Measurements from ENCODE around the gene HOXA2. TPM values are rescaled to one million over a fixed set of nuclear protein-coding genes. Genes with fewer than 3 reads are reported as not detected.

Gene HOXA2
- polyA plus RNA-seq, 1 donor from 2014 or later: not detected

- peak overlapping the region; percentile 20 to 96 (median 86) for H3K4me3 Mint-ChIP-seq
- peak overlapping the region in 2 of 3 donors; percentile 55 to 73 for H3K27ac Mint-ChIP-seq
- peaks cover 31% of the 10 kb centered on the region for H3K27me3 Mint-ChIP-seq
- H3K4me1 Mint-ChIP-seq: peaks cover 10 to 21% (median 12%) of the 10 kb centered on the region in 3 donors
- H3K36me3 Mint-ChIP-seq: peaks cover 3% of the 10 kb centered on the region
- H3K9me3 Mint-ChIP-seq: peaks cover 0 to 2% (median 0%) of the 10 kb centered on the region in 3 donors
Observed at GRCh38 chr7:27094304-27095049, 8.0 kb downstream of the HOXA2 start.

- Mint-ChIP-seq H3K9me3 (peaks cover 0 to 5% (median 2%) of the 10 kb centered on the region in 3 donors), H3K4me1 (peaks cover 12 to 14% (median 12%) of the 10 kb centered on the region in 3 donors), H3K4me3 (peak overlapping the region in 1 of 4 donors; percentile 80), H3K36me3 (peaks cover 5% of the 10 kb centered on the region), H3K27ac (peak overlapping the region in 1 of 3 donors; percentile 26), H3K27me3 (peaks cover 35% of the 10 kb centered on the region)
Observed at GRCh38 chr7:27093184-27093895, 9.1 kb downstream of the HOXA2 start.

- Mint-ChIP-seq H3K27me3 (peaks cover 37% of the 10 kb centered on the region), H3K27ac (peak overlapping the region in 1 of 3 donors; percentile 26), H3K4me1 (peaks cover 12 to 15% (median 12%) of the 10 kb centered on the region in 3 donors), H3K9me3 (peaks cover 0 to 5% (median 2%) of the 10 kb centered on the region in 3 donors), H3K36me3 (peaks cover 5% of the 10 kb centered on the region), H3K4me3 (peak overlapping the region in 1 of 4 donors; percentile 80)
Observed at GRCh38 chr7:27092819-27093110, 9.7 kb downstream of the HOXA2 start.

- H3K27me3 Mint-ChIP-seq: peaks cover 37% of the 10 kb centered on the region
- H3K4me1 Mint-ChIP-seq: peaks cover 7 to 18% (median 14%) of the 10 kb centered on the region in 3 donors
- H3K4me3 Mint-ChIP-seq: peak overlapping the region in 2 of 4 donors; percentile 19 to 80
- peaks cover 0 to 5% (median 2%) of the 10 kb centered on the region in 3 donors for H3K9me3 Mint-ChIP-seq
- peak overlapping the region in 2 of 3 donors; percentile 26 to 64 for H3K27ac Mint-ChIP-seq
- H3K36me3 Mint-ChIP-seq: peaks cover 5% of the 10 kb centered on the region
Observed at GRCh38 chr7:27091941-27092818, 10.3 kb downstream of the HOXA2 start.

- peaks cover 35% of the 10 kb centered on the region for H3K27me3 Mint-ChIP-seq
- peaks cover 5 to 16% (median 13%) of the 10 kb centered on the region in 3 donors for H3K4me1 Mint-ChIP-seq
- H3K36me3 Mint-ChIP-seq: peaks cover 5% of the 10 kb centered on the region
- H3K27ac Mint-ChIP-seq: no peak overlapping the region
- H3K4me3 Mint-ChIP-seq: peak overlapping the region in 1 of 4 donors; percentile 80
- peaks cover 0 to 5% (median 2%) of the 10 kb centered on the region in 3 donors for H3K9me3 Mint-ChIP-seq
Observed at GRCh38 chr7:27091105-27091504, 11.4 kb downstream of the HOXA2 start.

GRCh38 chr7:27088002-27088922 is 14.2 kb downstream of the HOXA2 start:
- H3K4me1 Mint-ChIP-seq: peaks cover 2 to 10% (median 9%) of the 10 kb centered on the region in 3 donors
- peaks cover 0 to 5% (median 0%) of the 10 kb centered on the region in 3 donors for H3K9me3 Mint-ChIP-seq
- H3K36me3 Mint-ChIP-seq: peaks cover 5% of the 10 kb centered on the region
- H3K27ac Mint-ChIP-seq: no peak overlapping the region
- H3K27me3 Mint-ChIP-seq: peaks cover 31% of the 10 kb centered on the region
- H3K4me3 Mint-ChIP-seq: peak overlapping the region in 3 of 4 donors; percentile 49 to 69 (median 68)

GRCh38 chr7:27083646-27084045 is 18.8 kb downstream of the HOXA2 start:
- H3K27ac Mint-ChIP-seq: no peak overlapping the region
- H3K36me3 Mint-ChIP-seq: peaks cover 2% of the 10 kb centered on the region
- H3K9me3 Mint-ChIP-seq: no peaks in the 10 kb centered on the region
- peaks cover 5 to 14% (median 7%) of the 10 kb centered on the region in 3 donors for H3K4me1 Mint-ChIP-seq
- no peak overlapping the region for H3K4me3 Mint-ChIP-seq
- peaks cover 12% of the 10 kb centered on the region for H3K27me3 Mint-ChIP-seq

- Mint-ChIP-seq H3K4me1 (peaks cover 0 to 6% (median 5%) of the 10 kb centered on the region in 3 donors), H3K36me3 (peaks cover 2% of the 10 kb centered on the region), H3K4me3 (no peak overlapping the region), H3K9me3 (no peaks in the 10 kb centered on the region), H3K27me3 (no peaks in the 10 kb centered on the region), H3K27ac (no peak overlapping the region)
Observed at GRCh38 chr7:27082171-27082570, 20.3 kb downstream of the HOXA2 start.

- no peak overlapping the region for H3K4me3 Mint-ChIP-seq
Observed at GRCh38 chr7:27080844-27081436, 21.5 kb downstream of the HOXA2 start.

GRCh38 chr7:27079234-27079975 is 23.1 kb downstream of the HOXA2 start:
- H3K27ac Mint-ChIP-seq: no peak overlapping the region
- peaks cover 0 to 6% (median 5%) of the 10 kb centered on the region in 3 donors for H3K4me1 Mint-ChIP-seq

More at GRCh38 chr7:27080844-27081436, 21.5 kb downstream of the HOXA2 start:
- peaks cover 0 to 6% (median 5%) of the 10 kb centered on the region in 3 donors for H3K4me1 Mint-ChIP-seq
- no peaks in the 10 kb centered on the region for H3K9me3 Mint-ChIP-seq
- H3K27me3 Mint-ChIP-seq: no peaks in the 10 kb centered on the region
- peaks cover 2% of the 10 kb centered on the region for H3K36me3 Mint-ChIP-seq
- no peak overlapping the region for H3K27ac Mint-ChIP-seq

GRCh38 chr7:27078616-27079233 is 23.8 kb downstream of the HOXA2 start:
- no peaks in the 10 kb centered on the region for H3K9me3 Mint-ChIP-seq
- H3K27ac Mint-ChIP-seq: no peak overlapping the region
- H3K4me3 Mint-ChIP-seq: no peak overlapping the region
- H3K27me3 Mint-ChIP-seq: no peaks in the 10 kb centered on the region
- peaks cover 2% of the 10 kb centered on the region for H3K36me3 Mint-ChIP-seq
- peaks cover 0 to 6% (median 5%) of the 10 kb centered on the region in 3 donors for H3K4me1 Mint-ChIP-seq

More at GRCh38 chr7:27079234-27079975, 23.1 kb downstream of the HOXA2 start:
- Mint-ChIP-seq H3K27me3 (no peaks in the 10 kb centered on the region), H3K36me3 (peaks cover 2% of the 10 kb centered on the region), H3K4me3 (no peak overlapping the region), H3K9me3 (no peaks in the 10 kb centered on the region)

- Mint-ChIP-seq H3K27ac (no peak overlapping the region), H3K9me3 (no peaks in the 10 kb centered on the region), H3K36me3 (no peaks in the 10 kb centered on the region), H3K4me1 (no peaks in the 10 kb centered on the region), H3K27me3 (peaks cover 2% of the 10 kb centered on the region), H3K4me3 (no peak overlapping the region)
Observed at GRCh38 chr7:27073076-27073475, 29.4 kb downstream of the HOXA2 start.
